AG04449 (cell line): Measurements from ENCODE around the gene ZBP1.

ENCODE experiments used
- CTCF ChIA-PET: fragments of 350-600 bp; formaldehyde crosslinking; extraction: SDS; loops from one replicate; lab custom pipeline; 2021; ENCODE audit warnings: antibody characterized with exemption; lab: Yijun Ruan, JAX
- POLR2A ChIA-PET: fragments of 400-600, 350-600 bp; formaldehyde crosslinking; extraction: SDS; loops from one replicate; lab custom pipeline; 2020; ENCODE audit warnings: antibody characterized with exemption, inconsistent platforms; lab: Yijun Ruan, JAX
- DNase-seq: peaks from one replicate; pipeline ENCODE4 v3.0.0-alpha.2; 2010; ENCODE audit warnings: low read depth, low spot score
- H3K4me3 ChIP-seq: 2 replicates; pipeline ENCODE4 v1.5.1; 2011; ENCODE audit warnings: low read depth, mild to moderate bottlenecking, control low read depth, low read length
- CTCF ChIP-seq: IDR thresholded peaks from one replicate; pipeline ENCODE4 v1.5.1; 2011; ENCODE audit warnings: mild to moderate bottlenecking, moderate library complexity, low read length, control low read depth, inconsistent platforms; ENCODE audit not compliant: insufficient read depth; ENCODE audit errors: missing control alignments

Gene ZBP1

GRCh38 chr20:57557926-57558613 lies 62.2 kb downstream of the ZBP1 start:
- H3K4me3 ChIP-seq = no peak overlapping the region
- CTCF ChIA-PET = no interaction called here

GRCh38 chr20:57556980-57557274 lies 63.3 kb downstream of the ZBP1 start:
- H3K4me3 ChIP-seq = no peak overlapping the region
- TF ChIP-seq CTCF = no peak
- ChIA-PET CTCF (no interaction called here), POLR2A (no interaction called here)
- no peak for DNase-seq

More at GRCh38 chr20:57557926-57558613, 62.2 kb downstream of the ZBP1 start:
- DNase-seq = no peak
- TF ChIP-seq CTCF = no peak
- POLR2A ChIA-PET = no interaction called here

GRCh38 chr20:57555457-57556184 lies 64.6 kb downstream of the ZBP1 start:
- no peak for TF ChIP-seq CTCF
- ChIA-PET POLR2A (no interaction called here), CTCF (interaction anchor here (1.0 to 1.6 kb wide), 2 partner anchors 40 to 655 kb away, joined by 3 to 4 read pairs; no protein-coding TSS in a partner anchor)
- DNase-seq = no peak
- H3K4me3 ChIP-seq = no peak overlapping the region
